HuH-7 (cell line): ENCODE data around the gene STPG2.
"Not testable (repeated sequence)": the region's sequence is repeated elsewhere in the genome, so short reads cannot be mapped to it uniquely, and the experiment has no call there.

Experiments used
- DNase-seq: peaks from one replicate; pipeline ENCODE4 v3.0.0; 2011; ENCODE audit warnings: low spot score

STPG2 gene

GRCh38 chr4:97633831-97634230 is 509.4 kb downstream of the STPG2 start:
- DNase-seq = not testable (repeated sequence)

DNA sequence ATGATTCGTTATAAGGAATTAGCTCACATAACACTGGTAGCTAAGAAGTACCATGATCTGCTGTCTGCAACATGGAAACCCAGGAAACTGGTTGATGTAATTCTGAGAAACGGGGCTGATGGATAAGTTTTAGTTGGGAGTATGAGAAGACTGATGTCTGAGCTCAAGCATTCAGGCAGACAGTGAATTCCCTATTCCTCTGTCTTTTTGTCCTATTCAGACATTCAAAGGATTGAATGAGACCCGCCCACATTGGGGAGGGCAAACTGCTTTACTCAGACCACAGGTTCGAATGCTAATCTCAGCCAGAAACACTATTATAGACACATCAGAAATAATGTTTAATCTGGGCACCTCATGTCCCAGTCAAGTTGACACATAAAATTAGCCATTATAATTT is 515.5 kb downstream of the STPG2 start:
- DNase-seq = no peak

GRCh38 chr4:97624204-97624603 is 519.1 kb downstream of the STPG2 start:
- DNase-seq = no peak

GRCh38 chr4:97605932-97606331 is 537.3 kb downstream of the STPG2 start:
- DNase-seq = no peak

DNA sequence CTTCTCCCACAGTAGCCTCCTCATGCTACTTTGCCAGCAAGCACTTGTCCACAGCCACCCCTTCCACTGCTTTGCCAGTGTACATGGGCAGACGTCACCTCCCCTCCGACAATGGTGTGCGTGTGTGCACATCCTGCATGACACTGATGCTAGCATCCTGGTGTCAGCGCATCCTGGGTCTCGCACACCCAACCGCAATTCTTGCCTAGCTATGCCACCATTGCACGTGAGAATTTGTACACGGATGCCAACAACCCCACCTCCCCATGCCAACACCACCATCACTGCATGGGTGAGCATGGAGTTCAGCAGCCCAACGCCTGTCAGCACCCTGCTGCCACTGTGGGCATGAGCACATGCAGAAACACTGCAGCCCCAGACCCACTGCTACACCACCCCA is 550.0 kb downstream of the STPG2 start:
- DNase-seq = no peak

- DNase-seq = no peak
Observed at GRCh38 chr4:97590266-97590665, 553.0 kb downstream of the STPG2 start.

DNA sequence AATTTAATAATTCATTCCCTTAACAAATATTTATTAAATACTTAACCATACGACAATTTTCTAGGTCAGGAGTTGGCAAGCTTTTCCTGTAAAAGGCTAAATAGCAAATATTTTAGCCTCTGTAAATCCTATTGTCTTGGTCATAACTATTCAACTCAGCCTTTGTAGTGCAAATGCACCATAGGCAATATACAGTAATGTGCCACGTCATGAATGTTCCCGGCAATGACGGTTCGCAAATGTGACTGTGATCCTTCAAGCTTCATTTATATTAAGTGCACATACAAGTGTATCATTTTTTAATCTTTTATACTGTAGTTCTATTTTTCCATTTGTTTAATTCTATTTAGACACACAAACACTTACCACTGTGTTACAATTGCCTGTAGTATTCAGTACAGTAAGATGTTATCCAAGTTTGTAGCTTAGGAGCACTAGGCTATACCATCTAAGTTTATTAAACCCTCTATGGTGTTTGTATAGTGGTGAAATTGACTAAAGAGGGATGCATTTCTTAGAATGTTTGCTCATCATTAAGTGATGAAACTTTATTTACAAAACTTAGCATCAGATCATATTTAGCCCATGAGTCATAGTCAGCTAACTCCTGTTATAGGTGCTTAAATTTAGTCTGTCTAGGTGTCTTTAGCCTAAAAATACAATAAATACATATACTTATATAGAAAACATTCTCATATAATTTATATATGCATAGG is 553.6 kb downstream of the STPG2 start:
- no peak for DNase-seq

DNA sequence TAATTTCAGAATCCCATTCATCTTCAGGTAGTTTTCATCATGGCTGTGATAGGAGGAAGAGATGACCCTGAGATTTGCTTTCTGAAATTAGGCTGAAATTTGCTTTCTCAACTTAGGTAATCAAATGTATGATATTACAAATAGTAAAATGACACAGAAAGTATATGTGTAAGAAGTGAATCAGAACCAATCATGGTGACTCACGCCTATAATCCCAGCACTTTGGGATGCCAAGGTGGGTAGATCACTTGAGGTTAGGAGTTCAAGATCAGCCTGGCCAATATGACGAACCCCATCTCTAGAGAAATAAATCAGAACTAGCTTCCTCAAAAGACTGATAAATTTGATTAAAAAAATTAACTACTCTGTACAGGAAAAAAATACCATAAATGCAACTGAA is 555.4 kb downstream of the STPG2 start:
- no peak for DNase-seq

DNA sequence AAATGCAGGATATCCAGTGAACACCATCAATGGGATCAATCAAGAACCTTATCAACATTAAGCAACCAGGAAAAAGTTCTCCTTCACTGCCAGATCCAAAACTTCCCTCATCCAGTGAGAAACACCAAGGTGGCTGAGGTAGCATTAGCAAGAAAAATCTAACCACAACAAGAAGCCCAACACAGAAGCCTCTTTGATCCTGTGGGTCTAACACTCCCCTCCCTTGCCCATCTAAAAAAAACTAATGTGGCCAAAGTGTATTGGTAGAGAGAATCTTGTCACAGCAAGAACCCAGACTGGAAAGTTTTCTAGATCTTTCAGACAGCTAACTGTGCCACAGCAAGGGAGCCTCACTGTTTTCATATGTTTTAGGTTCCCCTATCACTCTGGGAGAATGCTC is 558.0 kb downstream of the STPG2 start:
- no peak for DNase-seq

DNA sequence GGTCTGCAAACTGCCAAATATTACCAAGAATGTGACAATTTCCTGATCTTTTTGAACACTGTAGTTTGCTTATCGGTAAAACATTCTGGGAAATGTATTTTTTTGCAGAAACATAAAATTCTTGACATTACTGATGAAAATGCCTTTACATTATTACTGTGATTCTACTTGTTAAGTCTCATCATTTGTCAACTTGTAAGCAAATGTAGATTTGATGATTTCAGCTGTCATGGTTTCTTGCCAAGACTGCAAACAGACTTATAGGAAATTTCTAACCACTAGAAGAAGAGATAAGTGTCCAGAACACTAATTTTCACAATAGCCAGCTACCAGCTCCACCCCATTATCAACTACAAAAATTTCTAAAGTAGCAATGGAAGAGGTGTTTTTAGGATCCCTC is 560.4 kb downstream of the STPG2 start:
- DNase-seq = no peak

DNA sequence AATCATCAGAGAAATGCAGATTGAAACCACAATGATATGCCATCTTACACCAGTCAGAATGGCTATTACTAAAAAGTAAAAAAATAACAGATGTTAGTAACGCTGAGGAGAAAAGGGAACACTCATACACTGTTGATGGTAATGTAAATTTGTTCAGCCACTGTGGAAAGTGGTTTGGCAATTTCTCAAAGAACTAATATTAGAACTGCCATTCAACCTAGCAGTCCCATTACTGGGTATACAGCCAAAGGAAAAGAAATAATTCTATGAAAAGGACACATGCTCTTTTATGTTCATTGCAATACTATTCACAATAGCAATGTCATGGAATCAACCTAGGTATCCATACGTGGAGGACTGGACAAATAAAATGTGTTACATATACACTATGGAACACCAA is 566.3 kb downstream of the STPG2 start:
- no peak for DNase-seq

DNA sequence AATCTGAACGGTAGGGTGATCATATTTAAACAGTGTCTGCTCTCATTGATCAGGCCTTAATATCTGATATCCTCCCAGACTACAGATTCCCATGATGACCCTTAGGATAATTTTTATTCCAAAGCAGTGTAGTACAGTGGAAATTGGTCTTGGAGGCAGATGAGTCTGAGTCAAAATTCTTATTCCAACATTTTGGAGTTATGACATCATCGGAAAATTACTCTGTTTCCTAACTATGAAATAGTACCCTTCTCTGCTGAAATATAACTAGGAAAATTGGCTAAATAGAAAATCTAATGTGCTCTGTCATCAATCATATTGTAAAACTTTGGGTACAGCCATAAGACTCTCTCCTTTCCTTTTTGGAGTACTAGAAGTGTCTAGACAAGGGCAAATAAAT is 583.3 kb downstream of the STPG2 start:
- no peak for DNase-seq

- no peak for DNase-seq
Observed at GRCh38 chr4:97558204-97558778, 585.0 kb downstream of the STPG2 start.

GRCh38 chr4:97550637-97551036 is 592.6 kb downstream of the STPG2 start:
- not testable (repeated sequence) for DNase-seq

- DNase-seq = no peak
Observed at GRCh38 chr4:97548943-97549583, 594.2 kb downstream of the STPG2 start.

GRCh38 chr4:97548186-97548585 is 595.1 kb downstream of the STPG2 start:
- DNase-seq = no peak

GRCh38 chr4:97531351-97531750 is 611.9 kb downstream of the STPG2 start:
- DNase-seq = no peak

- DNase-seq = no peak
Observed at GRCh38 chr4:97530676-97531075, 612.6 kb downstream of the STPG2 start.

- no peak for DNase-seq
Observed at GRCh38 chr4:97525236-97525635, 618.0 kb downstream of the STPG2 start.

DNA sequence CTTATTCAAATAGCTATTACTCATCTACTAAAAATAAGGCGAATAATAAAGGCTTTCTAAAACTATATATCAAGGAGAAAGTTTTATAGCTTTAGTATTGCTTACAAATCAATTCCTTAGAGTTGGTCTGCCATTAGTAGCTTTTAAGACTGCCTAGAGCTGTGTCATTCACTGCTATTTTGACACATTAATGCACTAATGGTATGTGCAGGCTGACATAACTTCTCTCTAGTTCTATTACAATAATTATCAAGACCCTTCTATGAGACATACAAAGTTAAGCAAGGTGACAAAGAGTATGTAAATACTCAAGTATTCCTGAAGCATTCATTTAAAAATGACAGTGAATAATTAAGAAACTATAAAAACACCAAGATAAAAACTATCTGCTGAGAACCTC is 625.3 kb downstream of the STPG2 start:
- no peak for DNase-seq

- DNase-seq = no peak
Observed at GRCh38 chr4:97513917-97514316, 629.4 kb downstream of the STPG2 start.
